Immature natural killer cell (primary cell): ENCODE measurements around the gene DCAF17. TPM values are rescaled to one million over a fixed set of nuclear protein-coding genes. Genes with fewer than 3 reads are reported as not detected.

ENCODE experiments used
- DNase-seq, 3 donors: peaks; one replicate each; pipeline ENCODE4 v3.0.0; 2022; ENCODE audit warnings: mixed read lengths in 1 of 3
- H3K27ac Mint-ChIP-seq, 6 donors: one replicate each; pipeline ENCODE4 v1.8.0; 2020; ENCODE audit warnings: mixed read lengths in 6 of 6, mild to moderate bottlenecking in 5 of 6, inconsistent platforms in 4 of 6, moderate library complexity in 3 of 6
- H3K27me3 Mint-ChIP-seq, 3 donors: one replicate each; pipeline ENCODE4 v1.8.0; 2020 to 2021; ENCODE audit warnings: low read depth in 3 of 3, mild to moderate bottlenecking in 3 of 3, mixed read lengths in 3 of 3, moderate library complexity in 3 of 3, inconsistent platforms in 1 of 3
- H3K36me3 Mint-ChIP-seq, 3 donors: one replicate each; pipeline ENCODE4 v1.8.0; 2020; ENCODE audit warnings: mixed read lengths in 3 of 3, inconsistent platforms in 2 of 3, mild to moderate bottlenecking in 2 of 3
- H3K4me1 Mint-ChIP-seq, 2 donors: one replicate each; pipeline ENCODE4 v1.8.0; 2020; ENCODE audit warnings: inconsistent platforms in 2 of 2, mild to moderate bottlenecking in 2 of 2, mixed read lengths in 2 of 2, moderate library complexity in 1 of 2
- H3K4me3 Mint-ChIP-seq, 5 donors: one replicate each; pipeline ENCODE4 v1.8.0; 2020; ENCODE audit warnings: mild to moderate bottlenecking in 5 of 5, mixed read lengths in 5 of 5, inconsistent platforms in 3 of 5, moderate library complexity in 3 of 5
- H3K9me3 Mint-ChIP-seq, 6 donors: one replicate each; pipeline ENCODE4 v1.8.0; 2020; ENCODE audit warnings: mild to moderate bottlenecking in 6 of 6, mixed read lengths in 6 of 6, inconsistent platforms in 4 of 6, moderate library complexity in 3 of 6
- polyA plus RNA-seq, 3 donors: library from polyadenylated mRNA; unstranded; fragments of 300-500 nt; fragmentation: Illumina TruSeq; gene quantifications; one replicate each; pipeline ENCODE4 v1.2.3, GENCODE V29; 2021

The DCAF17 gene
- polyA plus RNA-seq, 3 donors from 2014 or later = 12.7 to 17.8 (median 16.4) TPM

DNA sequence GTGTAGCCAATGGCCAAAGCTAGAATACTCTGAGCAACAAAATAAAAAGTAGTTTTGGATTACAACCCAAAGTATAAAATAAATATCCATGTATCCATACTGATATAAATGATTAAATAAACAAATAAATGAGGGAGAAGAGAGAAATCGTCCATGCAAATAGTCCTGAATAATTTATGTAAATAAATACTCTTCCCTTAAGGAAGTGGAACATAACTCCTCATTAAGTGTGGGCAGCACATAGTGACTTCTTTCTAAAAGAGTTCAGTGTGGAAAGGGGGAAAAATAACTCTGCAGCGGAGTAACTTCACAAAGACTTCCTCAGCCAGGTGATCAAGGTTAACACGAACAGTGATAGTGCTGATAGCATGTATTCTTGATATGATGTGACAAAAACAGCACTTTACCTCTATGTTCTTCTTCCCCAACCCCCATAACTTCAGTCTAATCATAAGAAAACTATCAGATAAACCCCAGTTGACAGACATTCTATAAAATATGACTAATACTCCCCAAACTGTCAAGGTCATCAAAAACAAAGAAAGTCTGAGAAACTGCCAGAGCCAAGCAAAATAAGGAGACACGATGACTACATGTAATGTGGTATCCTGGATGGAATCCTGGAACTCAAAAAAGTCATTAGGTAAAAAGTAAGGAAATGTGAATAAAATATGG, 31.0 kb upstream of the DCAF17 start:
- H3K36me3 Mint-ChIP-seq = peaks cover 0 to 4% (median 4%) of the 10 kb centered on the region in 3 donors
- peaks cover 16 to 22% of the 10 kb centered on the region in 2 donors for H3K4me1 Mint-ChIP-seq
- no peak overlapping the region for H3K27ac Mint-ChIP-seq
- DNase-seq = no peak
- H3K9me3 Mint-ChIP-seq = peaks cover 0 to 3% (median under 1%) of the 10 kb centered on the region in 6 donors
- H3K27me3 Mint-ChIP-seq = peaks cover 0 to 4% (median 0%) of the 10 kb centered on the region in 3 donors
- H3K4me3 Mint-ChIP-seq = no peak overlapping the region

DNA sequence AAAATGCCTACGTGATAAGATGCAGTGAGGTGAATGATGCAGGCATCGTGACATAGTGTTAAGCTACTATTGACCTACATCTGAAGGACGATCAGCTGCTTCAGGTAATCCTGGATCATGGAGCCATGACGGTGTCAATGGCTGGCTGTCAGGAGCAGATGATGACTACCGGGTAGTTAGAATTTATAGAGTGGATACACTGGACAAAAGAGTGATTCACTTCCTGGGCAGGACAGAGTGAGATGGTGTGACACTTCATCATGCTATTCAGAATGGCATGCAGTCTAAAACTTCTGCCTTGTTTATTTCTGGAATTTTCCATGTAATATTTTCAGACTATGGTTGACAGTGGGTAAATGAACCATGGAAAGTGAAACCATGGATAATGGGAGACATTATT, 29.8 kb upstream of the DCAF17 start:
- peaks cover 16 to 24% of the 10 kb centered on the region in 2 donors for H3K4me1 Mint-ChIP-seq
- H3K36me3 Mint-ChIP-seq = peaks cover 0 to 4% (median 4%) of the 10 kb centered on the region in 3 donors
- DNase-seq = no peak
- no peak overlapping the region for H3K27ac Mint-ChIP-seq
- H3K9me3 Mint-ChIP-seq = peaks cover 0 to 3% (median under 1%) of the 10 kb centered on the region in 6 donors
- peaks cover 0 to 4% (median 0%) of the 10 kb centered on the region in 3 donors for H3K27me3 Mint-ChIP-seq
- no peak overlapping the region for H3K4me3 Mint-ChIP-seq

DNA sequence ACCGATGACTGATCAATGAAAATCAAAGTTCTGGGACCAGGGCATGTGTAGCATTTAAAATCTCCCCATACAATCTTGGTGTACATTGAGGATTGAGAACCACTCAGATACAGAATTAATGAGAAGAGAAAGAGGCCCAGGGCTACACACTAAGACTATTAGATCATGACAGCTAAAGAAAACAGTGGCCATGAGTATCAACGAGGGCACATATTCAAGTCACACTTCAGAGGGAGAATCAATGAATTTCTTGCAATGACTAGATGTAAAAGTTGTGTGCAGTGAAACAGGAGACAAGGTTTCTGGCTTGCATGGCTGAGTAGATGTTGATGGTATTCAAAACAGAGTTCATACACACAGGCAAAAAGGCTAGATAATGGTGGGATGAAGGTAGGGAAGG, 29.3 kb upstream of the DCAF17 start:
- H3K27ac Mint-ChIP-seq = peak overlapping the region in 2 of 6 donors; percentile 2 to 37

DNA sequence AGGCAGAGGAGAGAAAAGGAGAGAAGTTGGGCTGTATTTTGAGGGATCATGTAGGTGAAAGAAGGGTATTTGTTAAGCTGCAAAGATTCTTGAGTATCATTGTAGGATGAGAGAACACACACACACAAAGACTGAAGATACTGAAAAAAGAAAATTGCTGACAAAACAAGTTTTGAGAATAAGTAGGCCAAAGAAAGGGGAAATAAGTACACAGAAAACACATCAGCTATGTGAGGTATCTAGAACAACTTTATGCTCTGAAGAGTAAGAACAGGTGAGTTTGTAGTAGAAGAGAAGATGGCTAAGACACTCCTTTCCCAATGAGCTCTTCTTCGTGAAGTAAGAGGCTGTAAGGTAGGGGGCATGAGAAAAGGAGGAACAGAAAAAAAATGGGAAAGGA, 28.5 kb upstream of the DCAF17 start:
- no peak for DNase-seq
- Mint-ChIP-seq H3K9me3 (peaks cover 0 to 3% (median under 1%) of the 10 kb centered on the region in 6 donors), H3K4me3 (no peak overlapping the region), H3K4me1 (peaks cover 20 to 29% of the 10 kb centered on the region in 2 donors), H3K27me3 (peaks cover 0 to 4% (median 2%) of the 10 kb centered on the region in 3 donors), H3K27ac (peak overlapping the region in 4 of 6 donors; percentile 14 to 29 (median 19)), H3K36me3 (peaks cover 0 to 4% (median 4%) of the 10 kb centered on the region in 3 donors)

More for the DNA sequence above, 29.3 kb upstream of the DCAF17 start:
- Mint-ChIP-seq H3K4me1 (peaks cover 20 to 29% of the 10 kb centered on the region in 2 donors), H3K27me3 (peaks cover 0 to 4% (median 2%) of the 10 kb centered on the region in 3 donors), H3K9me3 (peaks cover 0 to 3% (median under 1%) of the 10 kb centered on the region in 6 donors), H3K4me3 (no peak overlapping the region), H3K36me3 (peaks cover 0 to 4% (median 4%) of the 10 kb centered on the region in 3 donors)
- no peak for DNase-seq

DNA sequence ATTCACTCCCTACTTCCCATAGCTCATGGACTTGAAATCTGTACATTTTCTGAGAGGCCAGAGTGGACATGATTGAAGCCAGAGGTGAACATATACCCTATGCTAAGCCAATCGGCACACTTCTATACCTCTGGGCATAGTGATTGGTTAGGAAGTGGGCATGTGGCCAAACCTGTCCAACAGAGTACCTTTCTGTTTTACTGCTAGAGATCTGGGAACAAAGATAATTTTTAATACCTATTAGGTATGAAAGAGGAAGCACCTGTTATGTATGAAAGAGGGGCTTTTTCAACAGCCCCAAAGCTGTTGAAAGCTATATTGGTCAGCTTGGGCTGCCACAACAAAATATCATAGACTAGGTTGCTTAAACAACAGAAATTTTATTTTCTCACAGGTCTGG, 28.0 kb upstream of the DCAF17 start:
- Mint-ChIP-seq H3K27me3 (peaks cover 0 to 4% (median 2%) of the 10 kb centered on the region in 3 donors), H3K9me3 (peaks cover 0 to 3% (median under 1%) of the 10 kb centered on the region in 6 donors), H3K36me3 (peaks cover 0 to 4% (median 4%) of the 10 kb centered on the region in 3 donors), H3K27ac (no peak overlapping the region), H3K4me1 (peaks cover 20 to 29% of the 10 kb centered on the region in 2 donors), H3K4me3 (no peak overlapping the region)
- DNase-seq = no peak

DNA sequence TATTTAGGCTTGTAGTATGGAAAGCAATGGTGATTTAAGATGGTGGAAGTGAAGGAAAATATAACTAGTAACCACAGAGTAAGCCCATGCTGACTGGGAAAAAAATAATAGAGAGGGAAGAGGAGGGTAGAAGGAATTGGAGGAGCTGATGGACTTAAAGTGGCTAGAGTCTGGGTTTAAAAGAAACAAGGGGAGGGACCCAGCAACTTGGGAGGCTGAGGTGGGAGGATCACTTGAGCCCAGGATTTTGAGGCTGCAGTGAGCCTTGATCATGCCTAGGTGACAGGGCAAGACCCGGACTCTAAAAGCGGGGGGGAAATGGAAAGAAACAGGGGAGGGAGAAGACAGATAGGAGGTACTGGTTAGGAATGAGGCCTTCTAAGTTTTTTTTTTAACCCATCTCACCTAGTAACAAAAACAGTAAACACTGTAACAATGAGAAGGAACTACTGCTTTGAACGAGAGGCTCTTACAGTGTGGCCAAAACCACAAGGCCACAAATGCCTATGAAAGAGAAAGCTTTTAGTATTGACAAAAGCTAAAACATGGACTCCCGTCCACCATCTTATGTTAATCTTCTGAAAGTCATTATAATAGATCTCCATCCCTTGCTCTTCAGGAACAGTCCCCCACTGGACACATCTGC, 26.9 kb upstream of the DCAF17 start:
- no peaks in the 10 kb centered on the region for H3K9me3 Mint-ChIP-seq
- peaks cover 0 to 4% (median 0%) of the 10 kb centered on the region in 3 donors for H3K36me3 Mint-ChIP-seq
- peaks cover 20 to 29% of the 10 kb centered on the region in 2 donors for H3K4me1 Mint-ChIP-seq
- H3K4me3 Mint-ChIP-seq = peak overlapping the region in 1 of 5 donors; percentile 1
- DNase-seq = peak; percentile 51 to 62 (median 51)
- peak overlapping the region; percentile 12 to 71 (median 52) for H3K27ac Mint-ChIP-seq
- H3K27me3 Mint-ChIP-seq = peaks cover 0 to 4% (median 2%) of the 10 kb centered on the region in 3 donors

DNA sequence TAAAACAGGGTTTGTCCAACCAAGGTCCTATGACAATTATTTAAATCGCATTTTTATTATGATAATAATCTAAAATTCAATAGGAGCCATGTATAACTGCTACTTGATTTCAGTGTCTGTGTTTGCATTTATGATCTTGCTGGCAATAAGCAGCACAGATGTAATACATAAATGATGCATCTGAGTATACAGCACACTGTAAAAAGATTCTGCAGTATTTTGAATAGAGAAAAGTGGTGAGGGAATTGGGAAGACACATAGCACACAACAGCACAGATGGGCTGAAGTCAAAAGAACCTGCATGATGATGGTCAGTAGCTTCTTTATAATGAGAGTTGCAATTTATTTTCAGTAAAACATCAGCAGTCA, 26.4 kb upstream of the DCAF17 start:
- Mint-ChIP-seq H3K27ac (peak overlapping the region in 5 of 6 donors; percentile 12 to 71 (median 26)), H3K4me3 (peak overlapping the region in 1 of 5 donors; percentile 1), H3K4me1 (peaks cover 20 to 29% of the 10 kb centered on the region in 2 donors), H3K9me3 (no peaks in the 10 kb centered on the region), H3K27me3 (peaks cover 0 to 4% (median 2%) of the 10 kb centered on the region in 3 donors), H3K36me3 (peaks cover 0 to 4% (median 0%) of the 10 kb centered on the region in 3 donors)
- no peak for DNase-seq

DNA sequence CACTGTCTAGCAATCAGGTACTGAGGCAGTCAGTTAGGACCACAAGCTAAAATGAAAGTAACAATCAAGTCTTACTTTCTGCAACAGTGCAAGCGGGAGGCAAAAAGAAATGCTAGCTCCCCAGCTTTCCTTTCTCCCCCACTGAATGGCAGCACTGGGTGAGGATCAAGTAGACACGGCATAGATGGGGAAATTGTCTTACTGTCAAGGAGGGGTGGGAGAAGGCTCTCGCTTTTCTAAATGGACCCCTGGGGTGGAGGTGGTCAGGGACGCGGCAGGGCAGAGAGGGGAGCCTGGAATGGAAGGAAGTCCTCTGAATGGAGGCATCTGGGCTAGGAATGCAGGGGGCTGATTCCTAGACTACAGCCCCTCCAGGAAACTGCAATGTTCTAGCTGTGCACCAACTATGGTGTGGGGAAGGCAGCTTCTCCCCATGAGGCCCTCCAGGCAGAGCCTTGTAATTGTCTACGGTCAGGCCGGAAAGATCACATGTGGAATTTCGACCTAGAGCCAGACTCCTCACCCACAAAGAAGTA, 24.5 kb upstream of the DCAF17 start:
- DNase-seq = peak in 2 of 3 donors; percentile 13 to 15
- peaks cover 0 to 4% (median 2%) of the 10 kb centered on the region in 3 donors for H3K27me3 Mint-ChIP-seq
- H3K4me1 Mint-ChIP-seq = peaks cover 20 to 29% of the 10 kb centered on the region in 2 donors
- H3K4me3 Mint-ChIP-seq = peak overlapping the region; percentile 79 to 88 (median 81)
- H3K9me3 Mint-ChIP-seq = no peaks in the 10 kb centered on the region
- H3K36me3 Mint-ChIP-seq = peaks cover 0 to 4% (median 0%) of the 10 kb centered on the region in 3 donors
- H3K27ac Mint-ChIP-seq = peak overlapping the region; percentile 57 to 86 (median 69)

DNA sequence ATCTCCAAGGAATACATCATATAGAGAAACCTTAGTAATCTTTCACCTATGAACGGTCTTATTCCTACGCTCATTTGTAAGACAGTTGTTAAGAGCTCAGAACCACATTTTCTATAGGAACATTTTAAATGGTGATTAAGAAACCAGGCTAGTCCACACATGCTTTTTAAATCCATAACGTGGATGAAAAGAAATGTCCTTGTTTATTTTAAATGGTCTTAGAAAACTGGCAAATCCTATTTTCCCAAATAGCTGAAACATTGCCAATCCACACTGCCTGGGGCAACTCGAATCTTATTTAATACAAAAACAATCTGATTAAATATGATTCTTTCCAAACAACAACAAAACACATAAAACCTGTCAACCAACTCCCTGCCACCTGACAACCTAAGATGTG, 23.9 kb upstream of the DCAF17 start:
- no peak for DNase-seq
- Mint-ChIP-seq H3K9me3 (no peaks in the 10 kb centered on the region), H3K27ac (peak overlapping the region in 1 of 6 donors; percentile 24), H3K4me3 (no peak overlapping the region), H3K4me1 (peaks cover 20 to 29% of the 10 kb centered on the region in 2 donors), H3K27me3 (peaks cover 0 to 4% (median 2%) of the 10 kb centered on the region in 3 donors), H3K36me3 (peaks cover 0 to 3% (median 0%) of the 10 kb centered on the region in 3 donors)

DNA sequence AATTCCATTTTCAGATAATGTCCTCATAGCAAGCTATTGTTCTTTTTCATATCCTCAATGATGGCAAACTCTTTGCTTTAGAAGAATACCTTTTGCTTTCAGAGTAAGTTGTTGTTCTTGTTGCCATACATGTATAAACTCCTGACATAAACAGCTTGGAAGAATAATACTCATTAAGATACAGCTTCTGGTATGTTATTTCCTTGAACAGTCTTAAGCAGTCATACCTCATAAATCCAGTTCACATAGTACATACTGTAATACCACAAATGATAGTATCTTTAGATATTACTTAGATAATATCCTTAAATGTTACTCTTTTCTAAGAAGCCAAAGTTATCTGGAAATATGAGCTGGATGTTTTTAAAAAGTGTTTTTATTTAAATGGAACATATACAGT, 23.4 kb upstream of the DCAF17 start:
- Mint-ChIP-seq H3K4me1 (peaks cover 18 to 27% of the 10 kb centered on the region in 2 donors), H3K4me3 (no peak overlapping the region), H3K9me3 (no peaks in the 10 kb centered on the region), H3K36me3 (peaks cover 0 to 3% (median 0%) of the 10 kb centered on the region in 3 donors), H3K27me3 (peaks cover 0 to 4% (median 2%) of the 10 kb centered on the region in 3 donors), H3K27ac (peak overlapping the region in 1 of 6 donors; percentile 17)
- no peak for DNase-seq

DNA sequence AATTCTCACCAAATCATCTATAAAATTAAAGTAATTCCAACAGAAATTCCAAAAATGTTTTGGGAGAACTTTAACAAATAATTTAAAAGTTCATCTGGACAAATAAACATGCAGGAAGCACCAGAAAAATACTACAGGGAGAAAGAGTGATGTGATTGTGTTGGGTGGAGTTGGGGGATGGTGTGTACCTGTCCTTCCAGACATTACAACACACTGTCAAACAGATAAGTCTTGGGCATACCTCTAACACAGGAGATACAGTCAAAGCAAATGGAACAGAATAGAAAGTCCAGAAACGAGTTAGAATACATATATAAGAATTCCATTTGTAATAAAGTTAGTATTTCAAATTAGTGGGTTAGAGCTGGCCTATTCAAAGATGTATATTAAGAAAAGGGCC, 22.8 kb upstream of the DCAF17 start:
- H3K4me1 Mint-ChIP-seq = peaks cover 22 to 28% of the 10 kb centered on the region in 2 donors
- H3K4me3 Mint-ChIP-seq = no peak overlapping the region
- H3K36me3 Mint-ChIP-seq = peaks cover 0 to 3% (median 0%) of the 10 kb centered on the region in 3 donors
- no peaks in the 10 kb centered on the region for H3K9me3 Mint-ChIP-seq
- H3K27ac Mint-ChIP-seq = peak overlapping the region in 1 of 6 donors; percentile 17
- DNase-seq = no peak
- peaks cover 0 to 4% (median 2%) of the 10 kb centered on the region in 3 donors for H3K27me3 Mint-ChIP-seq

DNA sequence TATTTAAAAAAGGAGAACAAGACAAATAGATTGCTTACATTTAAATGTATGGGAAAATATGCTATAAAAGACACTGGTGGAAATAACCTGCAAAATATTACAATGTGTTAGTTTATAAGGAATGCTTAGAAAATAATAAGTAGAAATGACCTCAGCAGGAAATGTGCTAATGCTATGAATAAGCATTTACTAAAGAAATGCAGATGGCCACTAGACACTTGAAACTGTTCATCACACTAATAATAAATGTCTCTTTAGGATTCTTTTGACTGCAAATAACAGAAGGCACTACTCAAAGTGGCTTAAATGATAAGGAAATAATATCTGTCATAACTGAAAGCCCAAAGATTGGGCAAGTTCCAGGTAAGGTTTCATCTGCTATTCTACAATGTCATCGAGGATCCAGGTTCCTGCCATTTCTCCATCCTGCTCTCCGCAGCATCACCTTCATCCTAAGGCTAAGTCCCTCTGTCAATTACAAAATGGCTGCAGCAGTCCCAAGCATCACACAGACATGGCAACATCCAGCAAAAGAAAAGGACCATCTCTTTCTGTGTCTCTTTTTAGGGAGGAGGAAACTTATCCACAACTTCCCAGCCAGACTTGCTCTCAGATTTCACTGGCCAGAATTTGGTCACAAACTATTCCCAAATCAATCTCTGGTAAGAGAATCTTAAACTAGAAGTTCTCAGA, 22.1 kb upstream of the DCAF17 start:
- DNase-seq = no peak
- Mint-ChIP-seq H3K27me3 (peaks cover 0 to 6% (median 2%) of the 10 kb centered on the region in 3 donors), H3K27ac (peak overlapping the region in 1 of 6 donors; percentile 12), H3K4me3 (no peak overlapping the region), H3K4me1 (peaks cover 19 to 25% of the 10 kb centered on the region in 2 donors), H3K36me3 (peaks cover 0 to 3% (median 0%) of the 10 kb centered on the region in 3 donors), H3K9me3 (no peaks in the 10 kb centered on the region)

DNA sequence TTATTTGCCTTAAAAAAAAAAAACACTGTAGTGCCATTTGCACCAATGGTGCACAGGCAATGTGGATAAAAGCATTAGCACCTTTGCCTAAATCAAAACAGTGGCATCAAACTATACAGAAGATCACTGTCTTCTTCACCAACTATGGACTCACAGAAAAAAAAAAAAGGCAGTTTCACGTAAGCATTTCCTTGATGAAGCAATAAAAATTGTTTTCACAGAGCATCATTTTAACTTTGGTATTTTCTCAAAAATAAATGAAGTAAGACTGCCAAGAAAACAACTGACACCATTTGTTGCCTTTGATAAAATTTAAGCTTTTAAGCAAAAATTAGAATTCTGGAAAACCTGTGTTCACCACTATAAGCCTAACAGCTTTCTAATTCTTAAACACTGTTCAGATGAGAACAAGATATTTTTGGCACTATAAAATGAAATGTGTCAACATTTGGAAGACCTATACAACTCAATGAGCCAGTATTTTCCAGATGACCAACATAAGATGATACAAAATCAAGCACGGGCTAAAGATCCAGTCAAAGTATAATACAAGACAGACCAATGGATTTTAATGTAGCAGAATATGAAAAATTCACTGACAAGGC, 21.4 kb upstream of the DCAF17 start:
- peaks cover 0 to 3% (median 0%) of the 10 kb centered on the region in 3 donors for H3K36me3 Mint-ChIP-seq
- H3K9me3 Mint-ChIP-seq = no peaks in the 10 kb centered on the region
- DNase-seq = no peak
- H3K4me1 Mint-ChIP-seq = peaks cover 12 to 17% of the 10 kb centered on the region in 2 donors
- no peak overlapping the region for H3K4me3 Mint-ChIP-seq
- H3K27me3 Mint-ChIP-seq = peaks cover 0 to 5% (median 2%) of the 10 kb centered on the region in 3 donors
- no peak overlapping the region for H3K27ac Mint-ChIP-seq
